K562 (cell line): ENCODE measurements around the gene EFNA1. TPM values are rescaled to one million over a fixed set of nuclear protein-coding genes. Genes with fewer than 3 reads are reported as not detected.
A peak's percentile ranks its signal among the peaks of the same experiment; 100 is the strongest.

Experiments
- CBFA2T2 ChIP-seq: fragments of 450-650 bp; conservative IDR thresholded peaks from 2 replicates; pipeline ENCODE4 v1.6.1; 2017; ENCODE audit warnings: mild to moderate bottlenecking
- FOSL1 ChIP-seq: fragments of 200-800 bp; sonication (Bioruptor generic); conservative IDR thresholded peaks from 2 replicates; pipeline ENCODE4 v1.6.1; 2016; ENCODE audit warnings: missing genetic modification characterization, missing compliant biosample characterization
- KLF16 ChIP-seq: IDR thresholded peaks from 2 replicates; pipeline ENCODE4 v1.6.1; 2016; ENCODE audit warnings: antibody characterized with exemption
- POLR2A ChIP-seq: fragments of 450-650 bp; conservative IDR thresholded peaks from 2 replicates; pipeline ENCODE4 v1.6.1; 2016
- SAFB ChIP-seq: fragments of 200-400 bp; formaldehyde crosslinking; IDR thresholded peaks from 2 replicates; pipeline ENCODE4 v1.6.1; 2017; ENCODE audit warnings: low read depth, low read length, borderline replicate concordance
- SIN3A ChIP-seq, 2 experiments: fragments of 150-350 bp in 1 of 2; IDR thresholded peaks; 2 replicates each; pipeline ENCODE4 v1.6.1; 2011 to 2016; ENCODE audit warnings: borderline replicate concordance in 2 of 2, low read depth in 2 of 2, low read length in 2 of 2, mild to moderate bottlenecking in 2 of 2, moderate library complexity in 2 of 2; ENCODE audit not compliant: control insufficient read depth in 1 of 2
- SP1 ChIP-seq: sonication (generic); formaldehyde crosslinking; IDR thresholded peaks from 2 replicates; pipeline ENCODE4 v1.8.1; 2022; ENCODE audit warnings: mild to moderate bottlenecking, missing genetic modification reagents
- SRSF1 ChIP-seq: fragments of 200-400 bp; formaldehyde crosslinking; IDR thresholded peaks from 2 replicates; pipeline ENCODE4 v1.6.1; 2017; ENCODE audit warnings: mild to moderate bottlenecking, low read depth, low read length, moderate library complexity
- THRAP3 ChIP-seq: fragments of 450-650 bp; IDR thresholded peaks from 2 replicates; pipeline ENCODE4 v1.6.1; 2016; ENCODE audit warnings: mild to moderate bottlenecking, inconsistent platforms, borderline replicate concordance
- ZKSCAN3 ChIP-seq: fragments of 250-450 bp; sonication (Bioruptor Pico); IDR thresholded peaks from 2 replicates; pipeline ENCODE4 v1.4.0; 2020
- ZNF431 ChIP-seq: sonication (generic); formaldehyde crosslinking; IDR thresholded peaks from 2 replicates; pipeline ENCODE4 v1.8.0; 2022; ENCODE audit warnings: mild to moderate bottlenecking, missing genetic modification reagents
- ZNF695 ChIP-seq: fragments of 450-650 bp; formaldehyde crosslinking; IDR thresholded peaks from 2 replicates; pipeline ENCODE4 v1.4.0; 2020; ENCODE audit warnings: mild to moderate bottlenecking, moderate library complexity
- ZNF764 ChIP-seq: fragments of 250-450 bp; sonication (Bioruptor Pico); IDR thresholded peaks from 2 replicates; pipeline ENCODE4 v1.4.0; 2020; ENCODE audit warnings: low read depth, mild to moderate bottlenecking, moderate library complexity
- polyA plus RNA-seq, 8 experiments: library from polyadenylated mRNA; depleted of rRNA in 4 of 8; stranded (reverse) in 5 of 8; unstranded in 3 of 8; fragments of >200 nt; fragmentation: Nextera tagmentation in 2 of 8; fragmentation: Illumina TruSeq in 1 of 8; extraction: Ambion mirVana in 2 of 8; extraction: Trizol in 1 of 8; gene quantifications; 2 replicates each; pipeline versions ENCODE4 v1.2.1 to v1.2.3, GENCODE V29; 2011 to 2014; ENCODE audit warnings: inconsistent platforms in 1 of 8, missing spikeins in 1 of 8
- total RNA-seq, 7 experiments: library from RNA; depleted of rRNA in 6 of 7; stranded (reverse); fragments of >200 nt in 6 of 7; fragmentation: Illumina TruSeq in 2 of 7; extraction: Trizol in 2 of 7; gene quantifications; 2 replicates each; pipeline versions ENCODE4 v1.2.1 to v1.2.3, GENCODE V29; 2011 to 2021; ENCODE audit warnings: low replicate concordance in 1 of 7
- TF ChIP-seq, protein P1 (sequence below): IDR thresholded peaks from 3 replicates; pipeline ENCODE4 v1.6.1; 2011; ENCODE audit warnings: borderline replicate concordance, mild to moderate bottlenecking; ENCODE audit not compliant: insufficient read length, insufficient read depth
- TF ChIP-seq, protein P2 (sequence below), 2 experiments: fragments of 450-650 bp; formaldehyde crosslinking in 1 of 2; IDR thresholded peaks; 2 replicates each; pipeline versions ENCODE4 v1.4.0 to v1.6.1; 2014 to 2020; ENCODE audit warnings: mild to moderate bottlenecking in 2 of 2, borderline replicate concordance in 1 of 2, low read depth in 1 of 2
- TF ChIP-seq, protein P3 (sequence below): fragments of 450-650 bp; formaldehyde crosslinking; IDR thresholded peaks from 2 replicates; pipeline ENCODE4 v1.4.0; 2020; ENCODE audit warnings: mild to moderate bottlenecking, mixed read lengths
- TF ChIP-seq, protein P4 (sequence below): fragments of 250-450 bp; sonication (Bioruptor Pico); IDR thresholded peaks from 2 replicates; pipeline ENCODE4 v1.8.0; 2022; ENCODE audit warnings: moderate library complexity, mild to moderate bottlenecking, inconsistent platforms

The EFNA1 gene
- total and polyA plus RNA-seq, 9 of the 15 experiments (the other 6 are each of a cell fraction or from before 2014, with no cell fraction given) = 2.1 to 9.3 (median 3.0) TPM

DNA sequence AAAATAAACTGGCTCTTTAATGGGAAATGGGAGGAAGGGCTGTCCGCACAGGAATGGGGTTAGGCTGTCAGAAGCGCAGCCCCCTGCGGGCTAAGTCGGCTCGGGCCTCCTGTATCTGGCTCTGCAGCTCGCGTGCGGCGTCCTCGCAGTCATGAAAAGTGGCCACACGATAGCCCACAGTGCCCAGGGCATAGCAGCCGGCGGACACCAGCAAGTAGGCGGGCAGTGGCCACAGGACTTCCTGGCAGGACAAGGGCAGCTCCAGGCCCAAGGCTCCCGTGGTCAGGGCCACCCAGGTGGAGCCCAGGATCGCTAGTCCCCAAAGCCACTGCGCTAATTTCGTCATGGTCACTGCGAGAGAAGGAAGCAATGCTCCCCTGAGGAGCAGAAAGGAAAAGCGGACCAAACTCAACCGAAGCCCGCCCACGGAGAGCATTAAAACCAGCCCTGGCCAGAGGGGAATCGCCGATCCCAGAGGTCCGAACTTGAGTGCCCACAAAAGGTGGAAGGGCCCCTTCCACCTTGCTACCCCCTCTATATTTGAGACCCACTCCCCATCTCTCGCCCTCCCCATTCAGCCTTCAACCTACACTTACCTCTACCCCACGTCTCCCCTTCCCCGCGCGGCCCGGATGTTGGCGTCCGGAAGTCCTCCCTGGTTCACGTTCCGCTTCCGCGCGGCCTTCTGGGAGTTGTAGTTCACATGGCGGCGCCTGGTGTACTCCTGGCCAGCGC, 12.4 kb downstream of the EFNA1 start, which contains the start of gene DPM3 (continued):
- TF ChIP-seq, protein P1, sequence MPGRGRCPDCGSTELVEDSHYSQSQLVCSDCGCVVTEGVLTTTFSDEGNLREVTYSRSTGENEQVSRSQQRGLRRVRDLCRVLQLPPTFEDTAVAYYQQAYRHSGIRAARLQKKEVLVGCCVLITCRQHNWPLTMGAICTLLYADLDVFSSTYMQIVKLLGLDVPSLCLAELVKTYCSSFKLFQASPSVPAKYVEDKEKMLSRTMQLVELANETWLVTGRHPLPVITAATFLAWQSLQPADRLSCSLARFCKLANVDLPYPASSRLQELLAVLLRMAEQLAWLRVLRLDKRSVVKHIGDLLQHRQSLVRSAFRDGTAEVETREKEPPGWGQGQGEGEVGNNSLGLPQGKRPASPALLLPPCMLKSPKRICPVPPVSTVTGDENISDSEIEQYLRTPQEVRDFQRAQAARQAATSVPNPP = no peak
- no peak for TF ChIP-seq KLF16
- no peak for TF ChIP-seq ZNF695
- no peak for TF ChIP-seq SRSF1
- no peak for TF ChIP-seq ZKSCAN3 (CRISPR knock-in tag)
- TF ChIP-seq FOSL1 (tag) = no peak
- no peak for TF ChIP-seq CBFA2T2
- TF ChIP-seq SP1 (CRISPR knock-in tag) = peak; percentile 68
- peak; percentile 91 for TF ChIP-seq POLR2A
- TF ChIP-seq SIN3A (IDR thresholded peaks at IDR 0.05; ENCODE audit: borderline replicate concordance in 2 of 2, control insufficient read depth in 1 of 2, low read depth in 2 of 2, low read length in 2 of 2) = peak in 1 of 2 experiments; percentile 43; a peak in 1 of 4 replicates
- TF ChIP-seq, protein P2, sequence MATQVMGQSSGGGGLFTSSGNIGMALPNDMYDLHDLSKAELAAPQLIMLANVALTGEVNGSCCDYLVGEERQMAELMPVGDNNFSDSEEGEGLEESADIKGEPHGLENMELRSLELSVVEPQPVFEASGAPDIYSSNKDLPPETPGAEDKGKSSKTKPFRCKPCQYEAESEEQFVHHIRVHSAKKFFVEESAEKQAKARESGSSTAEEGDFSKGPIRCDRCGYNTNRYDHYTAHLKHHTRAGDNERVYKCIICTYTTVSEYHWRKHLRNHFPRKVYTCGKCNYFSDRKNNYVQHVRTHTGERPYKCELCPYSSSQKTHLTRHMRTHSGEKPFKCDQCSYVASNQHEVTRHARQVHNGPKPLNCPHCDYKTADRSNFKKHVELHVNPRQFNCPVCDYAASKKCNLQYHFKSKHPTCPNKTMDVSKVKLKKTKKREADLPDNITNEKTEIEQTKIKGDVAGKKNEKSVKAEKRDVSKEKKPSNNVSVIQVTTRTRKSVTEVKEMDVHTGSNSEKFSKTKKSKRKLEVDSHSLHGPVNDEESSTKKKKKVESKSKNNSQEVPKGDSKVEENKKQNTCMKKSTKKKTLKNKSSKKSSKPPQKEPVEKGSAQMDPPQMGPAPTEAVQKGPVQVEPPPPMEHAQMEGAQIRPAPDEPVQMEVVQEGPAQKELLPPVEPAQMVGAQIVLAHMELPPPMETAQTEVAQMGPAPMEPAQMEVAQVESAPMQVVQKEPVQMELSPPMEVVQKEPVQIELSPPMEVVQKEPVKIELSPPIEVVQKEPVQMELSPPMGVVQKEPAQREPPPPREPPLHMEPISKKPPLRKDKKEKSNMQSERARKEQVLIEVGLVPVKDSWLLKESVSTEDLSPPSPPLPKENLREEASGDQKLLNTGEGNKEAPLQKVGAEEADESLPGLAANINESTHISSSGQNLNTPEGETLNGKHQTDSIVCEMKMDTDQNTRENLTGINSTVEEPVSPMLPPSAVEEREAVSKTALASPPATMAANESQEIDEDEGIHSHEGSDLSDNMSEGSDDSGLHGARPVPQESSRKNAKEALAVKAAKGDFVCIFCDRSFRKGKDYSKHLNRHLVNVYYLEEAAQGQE (IDR thresholded peaks at IDR 0.05; ENCODE audit: borderline replicate concordance) = no peak
- TF ChIP-seq, protein P2 (CRISPR knock-in tag; IDR thresholded peaks at IDR 0.05; ENCODE audit: low read depth) = 0 out of 2 replicates have a peak, but pooled peaks have one; percentile 61
- TF ChIP-seq, protein P3, sequence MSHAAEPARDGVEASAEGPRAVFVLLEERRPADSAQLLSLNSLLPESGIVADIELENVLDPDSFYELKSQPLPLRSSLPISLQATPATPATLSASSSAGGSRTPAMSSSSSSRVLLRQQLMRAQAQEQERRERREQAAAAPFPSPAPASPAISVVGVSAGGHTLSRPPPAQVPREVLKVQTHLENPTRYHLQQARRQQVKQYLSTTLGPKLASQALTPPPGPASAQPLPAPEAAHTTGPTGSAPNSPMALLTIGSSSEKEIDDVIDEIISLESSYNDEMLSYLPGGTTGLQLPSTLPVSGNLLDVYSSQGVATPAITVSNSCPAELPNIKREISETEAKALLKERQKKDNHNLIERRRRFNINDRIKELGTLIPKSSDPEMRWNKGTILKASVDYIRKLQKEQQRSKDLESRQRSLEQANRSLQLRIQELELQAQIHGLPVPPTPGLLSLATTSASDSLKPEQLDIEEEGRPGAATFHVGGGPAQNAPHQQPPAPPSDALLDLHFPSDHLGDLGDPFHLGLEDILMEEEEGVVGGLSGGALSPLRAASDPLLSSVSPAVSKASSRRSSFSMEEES (CRISPR knock-in tag) = no peak
- TF ChIP-seq SAFB = no peak
- TF ChIP-seq, protein P4, sequence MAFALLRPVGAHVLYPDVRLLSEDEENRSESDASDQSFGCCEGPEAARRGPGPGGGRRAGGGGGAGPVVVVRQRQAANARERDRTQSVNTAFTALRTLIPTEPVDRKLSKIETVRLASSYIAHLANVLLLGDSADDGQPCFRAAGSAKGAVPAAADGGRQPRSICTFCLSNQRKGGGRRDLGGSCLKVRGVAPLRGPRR (CRISPR knock-in tag) = no peak
- TF ChIP-seq THRAP3 = peak; percentile 66; the same call in 1 of the 2 replicates
- 0 out of 2 replicates have a peak, but pooled peaks have one; percentile 45 for TF ChIP-seq ZNF431 (CRISPR knock-in tag)
- no peak for TF ChIP-seq ZNF764 (CRISPR knock-in tag)
